ENCODE results near the gene FAM107B. TPM values are rescaled to one million over a fixed set of nuclear protein-coding genes. Genes with fewer than 3 reads are reported as not detected.
A peak's percentile ranks its signal among the peaks of the same experiment; 100 is the strongest.

Gene FAM107B
- total RNA-seq, 3 donors from 2014 or later = 104 to 131 (median 114) TPM

DNA sequence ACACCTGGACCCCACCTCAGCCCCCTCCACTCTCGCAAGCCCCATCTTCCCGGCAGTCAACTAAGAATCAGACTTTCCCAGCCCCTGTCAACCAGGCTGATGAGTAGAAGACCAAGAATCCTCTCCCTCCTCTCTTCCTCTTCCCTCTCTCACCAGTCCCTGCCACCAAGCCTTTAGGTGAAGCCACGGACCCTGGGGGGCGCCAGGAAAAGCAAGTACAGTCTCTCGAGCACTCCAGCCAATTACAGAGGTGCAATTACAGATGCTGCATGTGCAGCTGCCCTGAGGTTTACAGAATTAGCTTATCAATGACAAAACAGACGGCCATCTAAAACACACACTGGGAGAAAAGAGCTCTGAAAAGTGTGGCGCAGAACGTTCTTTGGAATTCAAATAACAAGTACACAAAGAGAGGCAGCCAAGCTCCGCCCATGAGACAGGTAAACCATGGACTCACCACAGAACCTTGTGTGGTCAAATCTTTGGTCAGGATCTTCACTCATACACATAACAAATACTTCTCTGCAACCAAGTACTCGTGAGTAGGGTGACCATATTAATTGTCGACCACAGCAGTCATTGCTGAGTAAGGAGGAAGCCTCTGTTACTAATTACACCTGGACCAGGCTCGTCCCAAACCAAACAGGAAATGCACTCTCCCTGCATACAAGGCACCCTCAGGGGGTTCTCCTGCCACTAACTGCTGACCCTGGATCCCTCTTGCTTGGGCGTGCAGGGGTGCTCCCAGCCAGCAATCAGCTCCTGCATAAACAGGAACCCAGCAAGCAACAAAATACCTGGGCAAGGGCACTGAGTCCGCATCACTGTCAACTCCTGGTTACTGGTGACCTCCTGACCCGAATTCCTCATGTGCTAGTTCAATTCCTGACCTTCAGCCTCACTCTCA is 189.2 kb downstream of the FAM107B start:
- ATAC-seq = no peak
- peak overlapping the region; percentile 24 for H3K4me3 Mint-ChIP-seq
- H3K36me3 Mint-ChIP-seq (ENCODE audit: insufficient read depth) = peaks cover 29% of the 10 kb centered on the region

DNA sequence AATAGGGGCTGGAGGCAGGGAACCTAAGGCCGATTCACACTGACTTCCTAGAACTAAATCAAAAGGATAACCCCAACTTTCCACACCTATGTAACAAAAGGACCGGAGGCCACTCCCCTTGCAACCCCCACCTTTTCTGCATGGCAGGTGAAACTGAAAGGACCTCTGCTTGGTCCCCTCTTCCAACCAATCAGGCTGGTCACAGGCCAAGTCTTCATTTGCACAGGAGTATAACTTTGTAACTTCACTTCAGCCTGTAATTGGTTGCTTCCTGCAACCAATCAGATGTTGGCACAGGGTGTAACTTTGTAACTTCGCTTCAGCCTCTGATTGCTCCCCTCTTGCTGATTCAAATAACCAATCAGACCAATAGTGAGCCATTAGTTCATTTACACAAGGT is 190.0 kb downstream of the FAM107B start:
- Mint-ChIP-seq H3K9me3 (no peaks in the 10 kb centered on the region), H3K4me3 (no peak overlapping the region), H3K27me3 (ENCODE audit: low read depth) (no peaks in the 10 kb centered on the region), H3K36me3 (ENCODE audit: insufficient read depth) (peaks cover 27% of the 10 kb centered on the region), H3K4me1 (ENCODE audit: low read depth) (peaks cover 92% of the 10 kb centered on the region)
- DNase-seq (peak; percentile 29), ATAC-seq (no peak)

More for the DNA sequence above, 189.2 kb downstream of the FAM107B start:
- Mint-ChIP-seq H3K4me1 (ENCODE audit: low read depth) (peaks cover 94% of the 10 kb centered on the region), H3K9me3 (no peaks in the 10 kb centered on the region), H3K27me3 (ENCODE audit: low read depth) (no peaks in the 10 kb centered on the region)
- no peak for DNase-seq

DNA sequence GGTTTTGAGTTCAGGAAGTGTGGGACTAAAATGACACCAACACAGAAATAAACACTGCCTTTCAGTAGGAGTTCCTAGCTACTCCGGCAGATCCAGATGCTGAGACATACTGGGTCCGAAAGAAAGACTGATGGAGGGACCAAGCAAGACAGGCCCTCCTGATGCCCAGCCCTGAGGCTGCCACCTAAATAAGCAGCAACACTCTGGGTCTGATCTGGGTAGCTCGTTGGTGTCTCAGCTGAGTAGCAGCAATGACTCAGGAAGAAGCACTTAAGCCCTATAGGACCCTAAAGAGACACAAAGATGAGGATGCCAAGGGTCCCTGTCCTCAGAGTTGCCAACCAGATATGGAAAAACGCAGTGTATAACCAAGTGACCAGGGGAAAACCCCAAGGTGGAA is 190.7 kb downstream of the FAM107B start:
- Mint-ChIP-seq H3K4me1 (ENCODE audit: low read depth) (peaks cover 92% of the 10 kb centered on the region), H3K36me3 (ENCODE audit: insufficient read depth) (peaks cover 27% of the 10 kb centered on the region), H3K27me3 (ENCODE audit: low read depth) (no peaks in the 10 kb centered on the region), H3K9me3 (no peaks in the 10 kb centered on the region), H3K4me3 (peak overlapping the region; percentile 72)
- DNase-seq (no peak), ATAC-seq (no peak)

DNA sequence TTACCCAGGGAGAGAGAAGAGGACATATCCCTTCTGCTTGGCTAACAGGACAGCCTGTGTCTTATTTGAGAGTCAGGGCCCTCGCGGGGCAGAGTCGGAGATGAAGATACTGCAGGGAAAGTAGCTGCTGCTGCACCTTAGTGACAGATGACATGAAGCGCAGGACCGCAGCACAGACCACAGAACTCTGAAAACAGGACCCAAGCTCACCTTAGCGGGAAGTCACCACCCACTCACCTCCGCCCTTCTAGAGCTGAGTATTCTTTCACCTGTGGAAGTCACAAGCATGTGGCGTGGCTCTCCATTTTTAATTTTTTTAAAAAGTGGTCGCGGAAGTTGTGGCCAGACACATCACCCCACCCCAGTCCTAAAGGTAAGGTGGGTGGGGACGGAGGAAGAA is 191.4 kb downstream of the FAM107B start:
- DNase-seq = peak; percentile 78
- Mint-ChIP-seq H3K27me3 (ENCODE audit: low read depth) (no peaks in the 10 kb centered on the region), H3K9me3 (no peaks in the 10 kb centered on the region), H3K36me3 (ENCODE audit: insufficient read depth) (peaks cover 30% of the 10 kb centered on the region), H3K4me1 (ENCODE audit: low read depth) (peaks cover 92% of the 10 kb centered on the region), H3K4me3 (peak overlapping the region; percentile 72)
- ATAC-seq = peak; percentile 68 to 77

DNA sequence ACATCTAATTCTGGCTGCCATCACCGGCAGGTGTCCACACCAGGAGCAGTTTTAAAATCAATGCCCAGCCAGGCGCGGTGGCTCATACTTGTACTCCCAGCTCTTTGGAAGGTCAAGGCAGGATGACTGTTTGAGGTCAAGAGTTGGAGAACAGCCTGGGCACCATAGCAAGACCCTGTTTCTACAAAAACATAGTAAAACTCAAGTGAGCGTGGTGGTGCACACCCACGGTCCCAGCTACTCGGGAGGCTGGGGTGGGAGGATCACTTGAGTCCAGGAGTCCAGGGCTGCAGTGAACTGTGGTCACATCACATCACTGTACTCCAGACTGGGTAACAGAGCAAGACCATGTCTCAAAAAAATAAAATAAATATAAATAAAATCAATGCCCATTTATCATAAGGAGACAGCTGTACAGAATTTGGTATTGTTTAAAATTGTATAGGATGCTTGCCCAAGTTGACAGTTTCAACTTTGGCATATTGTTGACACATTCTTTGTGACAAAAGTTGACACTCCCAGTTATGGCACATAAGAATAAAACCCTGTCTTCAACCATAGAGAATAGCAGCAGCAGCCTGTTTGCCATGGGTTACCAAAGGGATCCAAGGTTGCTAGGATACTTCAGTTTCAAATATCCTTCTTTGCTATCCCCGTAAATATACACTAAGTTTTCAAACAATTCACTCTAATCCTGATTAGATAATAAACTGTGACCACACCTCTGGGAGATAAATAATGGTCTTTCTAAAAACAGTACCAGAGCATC is 193.0 kb downstream of the FAM107B start:
- Mint-ChIP-seq H3K9me3 (no peaks in the 10 kb centered on the region), H3K27me3 (ENCODE audit: low read depth) (no peaks in the 10 kb centered on the region), H3K36me3 (ENCODE audit: insufficient read depth) (peaks cover 32% of the 10 kb centered on the region), H3K4me1 (ENCODE audit: low read depth) (peaks cover 88% of the 10 kb centered on the region), H3K4me3 (no peak overlapping the region)
- ATAC-seq (no peak), DNase-seq (no peak)

DNA sequence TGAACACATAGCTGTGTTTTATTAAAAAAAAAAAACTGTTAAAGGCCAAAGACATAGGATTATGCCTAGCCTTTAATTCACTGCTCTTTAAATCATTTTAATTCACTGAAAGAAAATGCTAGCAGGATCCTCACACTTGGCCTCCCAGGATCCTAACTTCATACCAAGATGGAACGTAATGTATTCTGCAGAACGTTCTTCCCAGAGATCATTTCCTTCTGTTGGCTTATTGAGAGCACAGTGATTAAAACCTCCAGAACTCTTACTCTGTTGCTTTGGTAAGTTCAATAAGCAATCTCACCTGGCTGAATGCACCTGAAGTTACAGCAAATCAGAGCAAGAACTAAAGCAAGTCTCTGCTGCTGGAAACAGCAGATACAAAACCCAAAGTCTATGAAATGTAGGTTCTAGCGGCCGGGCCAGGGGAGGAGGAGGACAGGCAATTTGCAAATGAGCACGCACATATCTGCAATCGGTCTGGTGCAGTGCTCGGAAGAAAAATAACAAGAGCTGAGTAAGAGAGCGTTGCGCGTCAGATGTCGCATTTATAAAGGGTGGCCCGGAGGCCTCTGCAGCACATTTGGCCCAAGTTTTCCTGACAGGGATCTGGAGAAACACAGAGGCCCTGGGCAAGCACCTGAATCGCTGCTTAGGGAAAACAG is 193.9 kb downstream of the FAM107B start:
- DNase-seq (no peak), ATAC-seq (no peak)
- H3K27me3 Mint-ChIP-seq (ENCODE audit: low read depth) = no peaks in the 10 kb centered on the region
- peaks cover 26% of the 10 kb centered on the region for H3K36me3 Mint-ChIP-seq (ENCODE audit: insufficient read depth)
- no peaks in the 10 kb centered on the region for H3K9me3 Mint-ChIP-seq
- peaks cover 87% of the 10 kb centered on the region for H3K4me1 Mint-ChIP-seq (ENCODE audit: low read depth)
- H3K4me3 Mint-ChIP-seq = no peak overlapping the region

DNA sequence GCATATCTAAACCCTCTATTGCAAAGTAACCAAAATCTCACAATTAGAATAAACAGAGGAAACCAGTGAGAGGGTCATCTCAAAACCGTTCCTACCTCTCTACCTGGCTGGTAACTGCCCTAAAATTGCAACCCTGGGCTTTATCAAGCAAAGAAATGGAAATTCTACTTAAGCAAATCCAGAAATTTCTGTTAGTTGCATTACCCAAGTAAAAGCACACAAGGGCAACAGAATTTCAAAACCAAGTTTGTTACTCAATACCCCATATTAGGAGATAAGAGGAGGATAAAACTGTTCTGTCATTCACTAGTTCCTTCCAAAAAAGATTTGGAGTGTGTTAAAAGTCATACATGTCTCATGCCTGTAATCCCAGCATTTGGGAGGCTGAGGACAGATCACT is 195.3 kb downstream of the FAM107B start:
- DNase-seq (no peak), ATAC-seq (no peak)
- peaks cover 34% of the 10 kb centered on the region for H3K36me3 Mint-ChIP-seq (ENCODE audit: insufficient read depth)
- H3K9me3 Mint-ChIP-seq = no peaks in the 10 kb centered on the region
- peaks cover 87% of the 10 kb centered on the region for H3K4me1 Mint-ChIP-seq (ENCODE audit: low read depth)
- no peaks in the 10 kb centered on the region for H3K27me3 Mint-ChIP-seq (ENCODE audit: low read depth)
- no peak overlapping the region for H3K4me3 Mint-ChIP-seq

DNA sequence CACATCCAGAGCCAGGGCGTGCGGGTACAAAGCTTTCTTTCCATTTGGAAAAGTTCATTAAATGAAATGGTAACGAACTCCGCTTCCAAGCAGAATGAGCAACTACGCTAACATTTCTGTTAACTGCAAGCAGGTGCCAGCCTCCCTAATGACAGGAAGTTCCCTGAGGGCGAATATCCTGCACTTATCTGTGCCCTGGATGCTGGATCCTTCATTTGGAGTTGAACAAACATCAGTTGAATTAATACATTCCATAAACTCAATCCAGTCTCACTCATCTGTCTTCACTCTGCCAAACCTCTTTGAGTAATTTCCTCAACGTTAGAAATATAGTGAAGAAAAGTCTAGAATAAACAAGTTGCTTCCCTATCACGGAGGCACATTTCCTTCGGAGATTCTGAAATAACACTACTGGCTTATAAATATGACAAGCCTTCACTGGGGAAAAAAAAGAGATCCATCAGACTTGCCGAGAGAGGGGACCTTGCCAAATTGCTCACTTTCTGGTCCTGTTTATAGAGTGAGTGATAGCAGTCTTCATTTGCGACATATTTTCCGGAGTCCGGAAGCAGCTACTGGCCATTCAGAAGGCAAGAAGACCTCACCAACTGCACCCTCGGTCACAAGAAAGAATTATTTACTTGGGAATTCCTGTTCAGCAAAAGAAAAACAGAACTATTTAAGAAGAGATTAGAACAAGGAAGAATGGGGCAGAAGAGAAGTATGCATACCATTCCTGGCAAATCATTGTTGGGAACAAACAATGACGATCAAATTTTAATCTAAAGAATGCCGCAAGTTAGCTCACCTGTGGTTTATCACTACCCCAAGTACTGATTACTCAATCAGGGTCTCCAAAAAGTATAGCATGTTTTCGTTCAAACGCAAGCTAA is 196.4 kb downstream of the FAM107B start:
- no peak for ATAC-seq
- Mint-ChIP-seq H3K36me3 (ENCODE audit: insufficient read depth) (peaks cover 29% of the 10 kb centered on the region), H3K4me3 (no peak overlapping the region), H3K4me1 (ENCODE audit: low read depth) (peaks cover 84% of the 10 kb centered on the region), H3K27me3 (ENCODE audit: low read depth) (no peaks in the 10 kb centered on the region), H3K9me3 (no peaks in the 10 kb centered on the region)
- no peak for DNase-seq

DNA sequence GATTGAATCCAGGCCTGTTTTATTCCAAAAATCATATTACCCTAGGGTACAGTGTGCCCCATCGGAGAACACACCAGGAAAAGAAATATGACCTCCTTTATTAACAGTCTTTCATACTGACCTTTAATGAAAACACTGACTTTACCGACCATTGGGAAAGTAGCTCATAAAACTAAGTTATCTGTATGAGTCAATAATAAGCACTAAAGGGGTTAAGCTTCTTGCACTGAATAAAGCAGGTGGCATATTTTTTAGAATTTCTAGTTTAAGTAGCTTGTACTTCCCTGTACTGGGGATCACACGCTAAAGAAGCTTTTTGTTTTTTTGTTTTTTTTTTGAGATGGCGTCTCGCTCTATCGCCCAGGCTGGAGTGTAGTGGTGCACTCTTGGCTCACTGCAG is 199.8 kb downstream of the FAM107B start:
- no peaks in the 10 kb centered on the region for H3K9me3 Mint-ChIP-seq
- ATAC-seq = no peak

GRCh38 chr10:14574291-14574690 is 200.4 kb downstream of the FAM107B start:
- peaks cover 89% of the 10 kb centered on the region for H3K4me1 Mint-ChIP-seq (ENCODE audit: low read depth)
- peaks cover 20% of the 10 kb centered on the region for H3K36me3 Mint-ChIP-seq (ENCODE audit: insufficient read depth)
- no peak overlapping the region for H3K4me3 Mint-ChIP-seq
- ATAC-seq (no peak), DNase-seq (no peak)
- no peaks in the 10 kb centered on the region for H3K27me3 Mint-ChIP-seq (ENCODE audit: low read depth)
- no peaks in the 10 kb centered on the region for H3K9me3 Mint-ChIP-seq

More for the DNA sequence above, 199.8 kb downstream of the FAM107B start:
- Mint-ChIP-seq H3K4me3 (no peak overlapping the region), H3K27me3 (ENCODE audit: low read depth) (no peaks in the 10 kb centered on the region), H3K4me1 (ENCODE audit: low read depth) (peaks cover 89% of the 10 kb centered on the region), H3K36me3 (ENCODE audit: insufficient read depth) (peaks cover 20% of the 10 kb centered on the region)
- DNase-seq = no peak

DNA sequence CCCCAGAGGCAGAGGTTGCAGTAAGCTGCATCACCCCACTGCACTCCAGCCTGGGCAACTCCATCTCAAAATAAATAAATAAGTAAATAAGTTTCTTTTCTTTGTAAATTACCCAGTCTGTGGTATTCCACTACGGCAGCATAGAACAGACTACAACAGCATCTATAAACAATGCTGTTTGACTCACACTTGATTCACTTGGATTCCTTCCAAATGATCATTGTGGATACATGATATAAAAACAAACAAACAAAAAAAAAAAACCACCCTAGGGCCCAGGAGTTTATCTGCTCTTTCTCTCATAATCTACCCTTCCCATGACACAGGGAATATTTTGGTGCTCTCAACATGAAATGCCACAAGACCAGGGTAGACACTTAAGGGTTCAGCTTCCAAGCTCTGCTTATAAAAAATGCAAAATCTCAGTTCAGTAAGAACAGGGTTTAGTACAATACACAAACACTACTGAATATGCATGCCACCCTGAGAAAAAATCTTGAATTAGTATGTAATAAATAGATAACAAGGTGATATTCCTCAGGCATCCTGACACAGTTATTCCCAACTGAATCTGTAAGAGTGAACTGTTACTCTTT is 200.9 kb downstream of the FAM107B start:
- H3K4me3 Mint-ChIP-seq = no peak overlapping the region
- H3K4me1 Mint-ChIP-seq (ENCODE audit: low read depth) = peaks cover 90% of the 10 kb centered on the region
- ATAC-seq = no peak
- no peaks in the 10 kb centered on the region for H3K27me3 Mint-ChIP-seq (ENCODE audit: low read depth)
- no peak for DNase-seq
- H3K36me3 Mint-ChIP-seq (ENCODE audit: insufficient read depth) = peaks cover 20% of the 10 kb centered on the region
- no peaks in the 10 kb centered on the region for H3K9me3 Mint-ChIP-seq

- no peak for ATAC-seq
- DNase-seq = no peak
- no peaks in the 10 kb centered on the region for H3K27me3 Mint-ChIP-seq (ENCODE audit: low read depth)
- H3K4me3 Mint-ChIP-seq = no peak overlapping the region
- H3K4me1 Mint-ChIP-seq (ENCODE audit: low read depth) = peaks cover 90% of the 10 kb centered on the region
- H3K36me3 Mint-ChIP-seq (ENCODE audit: insufficient read depth) = peaks cover 17% of the 10 kb centered on the region
- no peaks in the 10 kb centered on the region for H3K9me3 Mint-ChIP-seq
These were observed 201.9 kb downstream of the FAM107B start for GRCh38 chr10:14572811-14573210.

GRCh38 chr10:14571866-14572507 is 202.7 kb downstream of the FAM107B start:
- ATAC-seq = peak; percentile 80 to 83
- no peaks in the 10 kb centered on the region for H3K27me3 Mint-ChIP-seq (ENCODE audit: low read depth)
- peaks cover 22% of the 10 kb centered on the region for H3K36me3 Mint-ChIP-seq (ENCODE audit: insufficient read depth)

More at GRCh38 chr10:14571866-14572507, 202.7 kb downstream of the FAM107B start:
- DNase-seq = peak; percentile 42
- H3K4me1 Mint-ChIP-seq (ENCODE audit: low read depth) = peaks cover 94% of the 10 kb centered on the region
- H3K9me3 Mint-ChIP-seq = no peaks in the 10 kb centered on the region
- H3K4me3 Mint-ChIP-seq = peak overlapping the region; percentile 83

All from activated T-cell treated with anti-CD3 and anti-CD28 coated beads, Interleukin-2, amount 50 U/mL, for 4 hours (primary cell).